ENCODE data around the gene AGXT.

The AGXT gene

GRCh38 chr2:240868286-240869108 lies at the start of gene AGXT:
AGXT (plus strand) TSS chr2:240868824; CDS start chr2:240868866, 42 bp downstream.
- Mint-ChIP-seq H3K27ac (no peak within 1 kb of the TSS), H3K4me1 (no peaks in the 10 kb centered on the region), H3K36me3 (no peaks in the 10 kb centered on the region)

GRCh38 chr2:240819126-240819857 lies 49.3 kb upstream of the AGXT start:
- H3K4me1 Mint-ChIP-seq: no peaks in the 10 kb centered on the region
- DNase-seq (ENCODE audit: low spot score in 2 of 2): no peak
- no peak for ATAC-seq
- no peak overlapping the region for H3K27ac Mint-ChIP-seq
- no peak overlapping the region for H3K4me3 Mint-ChIP-seq
- H3K36me3 Mint-ChIP-seq: no peaks in the 10 kb centered on the region
- peaks cover 3% of the 10 kb centered on the region for H3K9me3 Mint-ChIP-seq

More at GRCh38 chr2:240868286-240869108, at the start of gene AGXT:
- ATAC-seq (no peak), DNase-seq (ENCODE audit: low spot score in 2 of 2) (no peak)
- Mint-ChIP-seq H3K4me3 (no peak within 1 kb of the TSS), H3K9me3 (no peaks in the 10 kb centered on the region)

GRCh38 chr2:240819858-240820606 lies 48.6 kb upstream of the AGXT start, which contains the start of gene KIF1A:
KIF1A (minus strand) TSS chr2:240820219; CDS start chr2:240797752, 22,467 bp downstream.
- Mint-ChIP-seq H3K9me3 (peaks cover 3% of the 10 kb centered on the region), H3K4me3 (peak within 1 kb of the TSS; percentile 59), H3K36me3 (no peaks in the 10 kb centered on the region), H3K4me1 (no peaks in the 10 kb centered on the region), H3K27ac (no peak within 1 kb of the TSS)
- ATAC-seq (no peak), DNase-seq (ENCODE audit: low spot score in 2 of 2) (no peak)

GRCh38 chr2:240820607-240821428 lies 47.8 kb upstream of the AGXT start:
- H3K9me3 Mint-ChIP-seq: peaks cover 3% of the 10 kb centered on the region
- ATAC-seq: peak; percentile 42
- no peaks in the 10 kb centered on the region for H3K36me3 Mint-ChIP-seq
- peak overlapping the region; percentile 59 for H3K4me3 Mint-ChIP-seq
- H3K27ac Mint-ChIP-seq: no peak overlapping the region
- H3K4me1 Mint-ChIP-seq: no peaks in the 10 kb centered on the region
- DNase-seq (ENCODE audit: low spot score in 2 of 2): no peak

- H3K4me1 Mint-ChIP-seq: no peaks in the 10 kb centered on the region
- H3K36me3 Mint-ChIP-seq: no peaks in the 10 kb centered on the region
- H3K9me3 Mint-ChIP-seq: peaks cover 3% of the 10 kb centered on the region
- peak overlapping the region; percentile 59 for H3K4me3 Mint-ChIP-seq
- ATAC-seq (no peak), DNase-seq (ENCODE audit: low spot score in 2 of 2) (no peak)
- no peak overlapping the region for H3K27ac Mint-ChIP-seq
Measured at GRCh38 chr2:240821429-240821778, 47.2 kb upstream of the AGXT start.

- H3K9me3 Mint-ChIP-seq: peaks cover 3% of the 10 kb centered on the region
- no peaks in the 10 kb centered on the region for H3K4me1 Mint-ChIP-seq
- ATAC-seq (no peak), DNase-seq (ENCODE audit: low spot score in 2 of 2) (no peak)
- H3K36me3 Mint-ChIP-seq: no peaks in the 10 kb centered on the region
- H3K27ac Mint-ChIP-seq: no peak overlapping the region
- H3K4me3 Mint-ChIP-seq: no peak overlapping the region
Measured at GRCh38 chr2:240822280-240822847, 46.3 kb upstream of the AGXT start.

- H3K4me3 Mint-ChIP-seq: no peak overlapping the region
- H3K36me3 Mint-ChIP-seq: no peaks in the 10 kb centered on the region
- DNase-seq (ENCODE audit: low spot score in 2 of 2): no peak
- H3K27ac Mint-ChIP-seq: no peak overlapping the region
- no peak for ATAC-seq
- H3K4me1 Mint-ChIP-seq: no peaks in the 10 kb centered on the region
- peaks cover 3% of the 10 kb centered on the region for H3K9me3 Mint-ChIP-seq
Measured at GRCh38 chr2:240823449-240824336, 44.9 kb upstream of the AGXT start.

- H3K9me3 Mint-ChIP-seq: peaks cover 3% of the 10 kb centered on the region
- H3K36me3 Mint-ChIP-seq: no peaks in the 10 kb centered on the region
- H3K4me1 Mint-ChIP-seq: no peaks in the 10 kb centered on the region
- DNase-seq (ENCODE audit: low spot score in 2 of 2): no peak
- H3K27ac Mint-ChIP-seq: no peak overlapping the region
- no peak overlapping the region for H3K4me3 Mint-ChIP-seq
- no peak for ATAC-seq
Measured at GRCh38 chr2:240825476-240825875, 43.1 kb upstream of the AGXT start.

GRCh38 chr2:240831594-240832204 lies 36.9 kb upstream of the AGXT start:
- H3K9me3 Mint-ChIP-seq: no peaks in the 10 kb centered on the region
- H3K4me3 Mint-ChIP-seq: peak overlapping the region; percentile 62
- H3K27ac Mint-ChIP-seq: no peak overlapping the region
- ATAC-seq: no peak
- H3K36me3 Mint-ChIP-seq: no peaks in the 10 kb centered on the region
- peaks cover 7% of the 10 kb centered on the region for H3K4me1 Mint-ChIP-seq
- no peak for DNase-seq (ENCODE audit: low spot score in 2 of 2)

- peak; percentile 92 to 98 for DNase-seq (ENCODE audit: low spot score in 2 of 2)
- Mint-ChIP-seq H3K36me3 (no peaks in the 10 kb centered on the region), H3K27ac (no peak overlapping the region)
Measured at GRCh38 chr2:240832205-240832727, 36.4 kb upstream of the AGXT start.

GRCh38 chr2:240832921-240833494 lies 35.6 kb upstream of the AGXT start:
- H3K4me3 Mint-ChIP-seq: no peak overlapping the region
- no peak for DNase-seq (ENCODE audit: low spot score in 2 of 2)
- no peaks in the 10 kb centered on the region for H3K9me3 Mint-ChIP-seq
- no peak for ATAC-seq
- peaks cover 7% of the 10 kb centered on the region for H3K4me1 Mint-ChIP-seq
- no peak overlapping the region for H3K27ac Mint-ChIP-seq
- H3K36me3 Mint-ChIP-seq: no peaks in the 10 kb centered on the region

More at GRCh38 chr2:240832205-240832727, 36.4 kb upstream of the AGXT start:
- peak overlapping the region; percentile 62 for H3K4me3 Mint-ChIP-seq
- no peaks in the 10 kb centered on the region for H3K9me3 Mint-ChIP-seq
- peaks cover 7% of the 10 kb centered on the region for H3K4me1 Mint-ChIP-seq
- ATAC-seq: peak; percentile 91

- no peaks in the 10 kb centered on the region for H3K36me3 Mint-ChIP-seq
- H3K27ac Mint-ChIP-seq: no peak overlapping the region
- DNase-seq (ENCODE audit: low spot score in 2 of 2) (no peak), ATAC-seq (no peak)
- H3K4me3 Mint-ChIP-seq: no peak overlapping the region
- H3K4me1 Mint-ChIP-seq: peaks cover 7% of the 10 kb centered on the region
- H3K9me3 Mint-ChIP-seq: no peaks in the 10 kb centered on the region
Measured at GRCh38 chr2:240833724-240834285, 34.8 kb upstream of the AGXT start.

Data from stimulated activated effector memory CD8-positive, alpha-beta T cell treated with anti-CD3 and anti-CD28 coated beads, Interleukin-12 subunit alpha, Interleukin-12 subunit beta, amount 100 ng/mL, for 72 hours (primary cell).